ENCODE measurements around the gene CFAP100.

CFAP100 gene

DNA sequence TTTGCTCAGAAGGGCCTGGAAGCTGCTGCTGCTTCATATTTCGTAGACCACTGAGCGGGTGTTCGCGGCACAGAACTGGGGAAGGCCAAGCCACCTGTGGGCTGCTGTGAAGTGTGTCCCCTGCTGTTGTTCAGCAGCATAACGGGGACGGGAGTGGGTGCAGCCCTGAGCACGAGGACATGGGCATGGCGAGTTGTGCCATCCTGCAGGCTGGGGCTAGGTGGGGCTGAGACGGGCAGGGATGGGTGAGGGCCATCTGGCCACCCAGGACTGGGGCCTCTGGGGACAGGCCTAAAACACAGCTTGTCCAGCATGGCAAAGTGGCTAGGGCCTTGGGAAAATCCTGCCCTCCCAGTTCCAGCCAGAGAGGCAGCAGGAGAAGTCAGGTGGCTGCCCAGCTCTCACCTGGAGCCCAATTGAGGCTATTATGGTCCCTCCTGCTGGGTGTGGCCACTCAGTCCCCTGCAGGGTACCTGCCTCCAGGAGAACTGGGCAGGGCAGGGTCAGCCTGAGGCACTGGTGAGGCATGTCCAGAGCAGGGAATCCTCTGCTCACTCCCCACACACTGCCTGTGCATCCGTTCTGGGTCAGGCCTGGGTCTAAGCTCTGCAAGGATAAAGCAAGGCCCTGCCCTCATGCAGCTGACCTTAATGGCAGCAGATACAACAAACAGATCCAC, 29.5 kb downstream of the CFAP100 start:
- no peak for DNase-seq

GRCh38 chr3:126424751-126425150, 30.0 kb downstream of the CFAP100 start:
- no peak for DNase-seq

- DNase-seq, result no peak
Observed at GRCh38 chr3:126431103-126431534, 36.4 kb downstream of the CFAP100 start.

- no peak for DNase-seq
Observed at GRCh38 chr3:126432361-126433104, 37.8 kb downstream of the CFAP100 start.

GRCh38 chr3:126433105-126433430, 38.4 kb downstream of the CFAP100 start:
- DNase-seq, result no peak

DNA sequence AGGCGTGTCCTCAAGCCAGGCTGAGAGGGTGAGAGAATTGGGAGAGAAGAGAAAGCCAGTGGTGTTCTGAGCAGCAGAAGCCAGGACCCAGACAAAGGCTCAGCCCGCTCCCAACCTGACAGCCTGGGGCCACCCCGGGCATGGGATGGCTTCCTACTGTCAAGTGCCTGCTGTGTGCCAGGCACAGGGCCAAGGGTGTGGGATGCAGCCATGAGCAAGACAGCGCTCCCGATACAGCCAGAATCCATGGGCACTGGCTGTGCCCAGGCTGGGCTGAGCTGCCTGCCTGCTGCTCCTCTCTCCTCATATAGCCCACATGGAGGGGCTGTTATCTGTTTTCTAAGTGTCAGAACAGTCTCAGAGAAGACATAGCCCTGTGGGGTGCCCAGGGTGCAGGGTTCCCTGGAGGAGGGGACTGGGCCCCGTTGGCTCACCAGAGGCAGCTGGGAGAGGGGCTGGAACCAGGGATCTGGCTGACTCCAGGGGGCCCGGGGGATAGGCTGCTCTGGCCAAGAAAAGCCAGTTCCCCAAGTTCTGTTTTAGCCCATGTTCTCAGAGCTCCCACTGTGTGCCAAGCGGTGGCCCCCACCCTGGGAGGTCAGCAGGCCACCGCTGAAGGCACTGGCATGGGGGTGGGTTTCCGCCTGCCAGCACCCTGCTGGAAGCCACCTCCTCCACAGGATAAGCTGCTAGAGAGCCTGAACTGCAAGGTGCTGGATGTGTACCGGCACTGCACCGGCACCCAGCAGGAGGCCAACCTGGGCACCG, 39.0 kb downstream of the CFAP100 start:
- DNase-seq, result no peak

GRCh38 chr3:126434264-126434590, 39.5 kb downstream of the CFAP100 start:
- no peak for DNase-seq

DNA sequence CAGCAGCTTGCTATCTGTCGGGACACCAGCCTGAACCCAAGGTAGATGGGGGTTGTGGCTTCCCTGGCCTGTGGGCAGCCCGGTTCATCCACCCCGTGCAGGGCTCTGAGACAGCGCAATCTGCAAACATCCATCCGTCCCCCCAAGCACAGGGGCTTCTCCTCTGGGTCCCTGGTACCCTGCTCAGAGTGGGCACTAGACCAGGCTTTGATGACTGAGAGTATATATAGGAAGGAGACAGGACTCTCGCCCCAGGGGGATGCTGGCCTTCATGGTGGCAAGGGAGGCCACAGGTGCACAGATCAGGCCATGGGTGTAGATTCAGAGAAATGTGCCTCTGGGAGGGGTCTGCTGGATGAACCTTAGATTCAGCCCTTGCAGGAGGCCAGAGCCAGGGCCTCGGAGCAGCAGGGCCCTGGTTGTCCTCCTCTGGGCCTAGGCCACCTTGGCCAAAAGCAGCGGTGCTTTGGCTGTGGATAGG, 40.3 kb downstream of the CFAP100 start:
- DNase-seq, result no peak

GRCh38 chr3:126435456-126436315, 41.0 kb downstream of the CFAP100 start:
- DNase-seq, result no peak

DNA sequence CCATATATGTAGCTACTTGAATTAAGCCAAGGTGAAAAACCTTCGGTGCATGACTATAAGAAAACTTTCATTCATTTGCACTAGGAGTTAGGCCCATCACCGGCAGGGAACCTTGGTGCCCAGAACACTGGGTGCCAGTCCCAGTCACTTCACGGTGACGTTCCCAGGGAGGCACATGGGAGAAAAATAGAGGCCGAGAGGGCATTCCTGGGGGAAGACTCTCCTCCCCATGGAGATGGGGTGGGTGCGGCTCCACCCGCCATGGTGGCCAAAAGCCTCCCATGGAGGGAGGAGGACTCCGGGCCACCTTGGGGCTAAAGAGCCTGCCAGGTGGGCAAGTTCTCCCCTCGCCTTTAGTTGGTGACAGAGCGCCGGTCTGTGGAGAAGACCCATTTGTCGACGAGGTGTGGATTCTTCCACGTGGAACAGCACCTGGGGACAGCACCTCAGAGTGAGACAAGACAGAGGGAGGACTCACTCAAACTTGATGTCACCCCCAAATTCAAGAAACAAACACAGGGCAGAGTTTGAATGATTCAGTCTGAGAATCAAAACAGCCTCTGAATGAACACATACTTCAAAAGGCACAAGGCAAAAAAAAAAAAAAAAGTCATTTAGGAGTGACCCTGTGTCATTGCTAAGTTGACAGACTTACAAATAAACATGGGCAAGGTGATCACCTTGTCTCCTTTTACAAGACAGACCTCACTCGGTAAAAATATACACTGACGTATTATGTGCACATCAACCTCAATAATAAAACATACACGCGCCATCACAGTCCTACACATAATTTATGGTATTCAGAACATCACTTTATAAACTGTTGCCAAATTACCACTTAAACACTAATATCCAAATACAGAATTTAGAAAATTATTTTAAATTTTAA, 42.4 kb downstream of the CFAP100 start:
- no peak for DNase-seq

- DNase-seq, result no peak
Observed at GRCh38 chr3:126438186-126438585, 43.5 kb downstream of the CFAP100 start.

DNA sequence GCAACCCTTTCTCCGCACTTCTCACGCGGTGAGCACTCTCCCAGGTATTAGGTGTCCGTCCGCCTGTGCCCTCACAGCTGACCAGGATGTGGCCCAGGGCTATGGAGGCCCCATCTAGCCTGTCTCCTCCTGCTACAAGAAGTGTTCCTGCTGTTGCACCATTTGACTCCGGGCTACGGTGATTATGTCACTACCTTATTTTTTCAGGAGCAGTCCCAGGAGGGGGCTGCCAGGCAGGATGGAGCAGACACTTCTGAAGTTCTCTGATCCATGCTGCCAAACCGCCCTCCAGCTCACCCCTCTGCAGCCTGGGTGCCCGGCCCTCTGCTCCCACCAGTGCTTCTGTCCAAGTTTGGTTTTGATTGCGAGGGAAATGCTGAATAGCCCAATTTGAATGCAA, 44.0 kb downstream of the CFAP100 start:
- DNase-seq, result no peak

GRCh38 chr3:126439346-126439967, 44.7 kb downstream of the CFAP100 start:
- DNase-seq, result no peak

DNA sequence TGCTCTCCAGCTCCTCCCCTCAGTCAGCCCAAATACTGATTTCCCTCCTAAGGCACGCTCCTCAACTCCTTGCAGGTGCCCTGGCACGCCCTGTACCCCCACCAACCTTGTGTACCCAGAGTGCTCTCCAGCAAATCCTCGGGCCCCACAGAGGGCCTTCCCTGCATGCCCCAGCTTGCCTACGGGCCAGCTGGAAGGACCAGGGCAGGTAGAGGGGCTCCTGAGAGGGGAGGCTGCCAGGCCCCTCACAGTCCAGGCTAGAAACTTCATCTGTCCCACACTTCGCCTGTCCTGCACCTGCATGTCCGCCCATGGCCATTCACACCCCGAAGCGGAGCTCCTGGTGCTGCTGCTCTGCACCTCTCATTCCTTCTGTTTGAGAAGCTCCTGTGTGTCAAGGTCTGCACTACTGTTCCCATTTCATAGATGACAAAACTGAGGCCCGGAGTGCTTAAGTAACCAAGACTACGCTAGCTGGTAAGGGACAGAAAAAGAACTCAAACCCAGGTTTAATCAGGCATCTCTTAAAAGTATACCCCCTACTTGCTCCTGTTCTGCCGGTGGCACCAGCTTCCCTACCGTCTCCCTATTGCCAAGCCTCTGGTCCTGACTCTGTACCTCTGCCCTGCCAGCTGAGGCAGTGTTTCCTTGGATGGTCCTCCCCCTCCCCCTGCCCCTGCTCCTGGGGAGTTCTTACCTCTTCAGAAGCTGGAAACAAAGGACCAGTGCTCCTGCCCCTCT, 45.4 kb downstream of the CFAP100 start:
- DNase-seq, result no peak

GRCh38 chr3:126440709-126440995, 45.9 kb downstream of the CFAP100 start:
- DNase-seq, result no peak

DNA sequence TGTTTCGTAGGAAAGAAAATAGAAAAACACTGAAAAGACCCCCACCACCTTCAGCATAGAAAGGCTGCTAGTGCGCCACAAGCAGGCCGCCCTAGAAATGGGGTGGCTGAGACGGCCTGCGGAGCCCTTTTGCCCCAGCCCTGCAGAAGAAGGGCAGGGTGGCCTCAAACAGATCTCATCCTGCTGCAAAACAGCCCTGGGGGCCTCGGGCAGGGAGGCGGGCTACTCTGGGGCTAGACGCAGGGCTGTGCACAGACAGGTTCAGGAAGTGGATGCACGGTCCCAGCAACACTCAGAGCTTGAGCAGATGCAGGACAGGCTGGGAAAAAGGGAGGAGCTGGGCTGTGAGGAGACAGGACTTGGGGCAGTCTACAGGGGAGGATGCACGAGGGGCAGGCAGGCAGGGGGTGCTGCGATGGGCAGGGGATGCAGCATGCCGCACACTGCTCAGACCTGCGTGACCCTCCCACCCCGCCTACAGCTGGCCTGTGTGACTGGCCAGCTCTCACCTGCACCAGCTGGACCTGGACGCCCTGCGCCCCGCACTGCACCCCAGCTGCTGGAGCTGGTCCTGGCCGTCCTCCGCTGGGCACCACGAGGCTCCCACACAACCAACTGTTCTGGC, 46.7 kb downstream of the CFAP100 start:
- DNase-seq, result no peak

- DNase-seq, result no peak
Observed at GRCh38 chr3:126442094-126442855, 47.6 kb downstream of the CFAP100 start.

GRCh38 chr3:126442856-126443242, 48.1 kb downstream of the CFAP100 start:
- no peak for DNase-seq

DNA sequence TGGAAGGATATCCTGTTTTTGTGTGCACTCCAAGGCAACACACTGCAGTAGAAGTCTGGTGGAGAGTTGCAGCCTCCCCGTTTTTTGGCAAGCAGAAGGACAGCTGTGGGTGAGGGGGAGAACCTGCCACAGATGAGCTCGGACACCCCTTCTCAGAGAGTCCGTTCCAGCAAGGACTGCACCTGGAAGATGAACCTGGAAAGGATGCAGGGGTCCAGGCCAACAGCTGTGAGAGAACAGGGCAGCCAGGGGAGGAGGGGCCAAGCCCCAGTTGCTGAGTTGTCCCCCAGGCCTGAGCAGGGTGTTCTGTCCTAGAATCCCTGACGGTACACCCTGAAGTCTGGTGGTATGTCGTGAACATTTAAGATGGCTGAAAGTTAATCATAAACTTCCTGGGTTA, 50.8 kb downstream of the CFAP100 start:
- no peak for DNase-seq

- no peak for DNase-seq
Observed at GRCh38 chr3:126446301-126446700, 51.6 kb downstream of the CFAP100 start.
